Vagina (tissue), 2 donors: ENCODE results near the gene MBD5.

Experiments used
- POLR2A ChIP-seq, 2 donors: fragments of 450-650 bp; IDR thresholded peaks; one replicate each; pipeline ENCODE4 v1.6.1; 2017; ENCODE audit warnings: antibody characterized with exemption in 2 of 2, mild to moderate bottlenecking in 2 of 2, moderate library complexity in 2 of 2
- POLR2AphosphoS5 ChIP-seq, 2 donors: sonication (generic); formaldehyde crosslinking; IDR thresholded peaks; one replicate each; pipeline ENCODE4 v1.9.0; 2017; ENCODE audit warnings: antibody characterized with exemption in 2 of 2, mild to moderate bottlenecking in 2 of 2, low read depth in 1 of 2; ENCODE audit not compliant: insufficient read depth in 1 of 2
- TF ChIP-seq, protein P1 (sequence below), 3 experiments: fragments of 450-650 bp in 2 of 3; fragments of 200-600 bp in 1 of 3; sonication (generic) in 1 of 3; IDR thresholded peaks; one replicate each; pipeline ENCODE4 v1.5.1; 2017 to 2019; ENCODE audit warnings: antibody characterized with exemption in 3 of 3, mild to moderate bottlenecking in 2 of 3, moderate library complexity in 2 of 3

DNA sequence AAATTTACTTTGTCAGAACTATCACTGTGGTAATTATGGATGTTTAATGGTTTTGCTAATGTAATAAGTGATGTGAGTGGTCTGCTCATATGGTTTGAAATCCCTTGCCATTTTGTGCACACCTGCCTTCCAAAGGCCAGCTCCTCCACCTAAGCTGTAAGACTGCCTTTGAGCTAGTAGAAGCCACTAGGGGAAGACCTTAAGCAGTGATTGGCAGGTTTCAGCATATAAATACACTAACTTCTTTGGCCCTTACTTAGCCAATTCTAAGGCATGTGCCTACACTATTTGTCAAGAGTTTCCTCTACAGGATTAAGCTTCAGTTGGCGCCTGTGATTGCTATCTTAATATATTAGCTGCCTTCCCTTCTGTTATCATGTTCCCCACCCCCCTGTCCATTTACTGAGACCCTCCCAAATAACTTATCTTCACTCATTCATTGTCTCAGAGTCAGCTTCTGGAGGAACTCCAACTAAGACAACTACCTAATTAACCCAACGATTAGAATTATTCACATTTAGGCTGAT lies 141.1 kb downstream of the MBD5 start:
- TF ChIP-seq, protein P1, sequence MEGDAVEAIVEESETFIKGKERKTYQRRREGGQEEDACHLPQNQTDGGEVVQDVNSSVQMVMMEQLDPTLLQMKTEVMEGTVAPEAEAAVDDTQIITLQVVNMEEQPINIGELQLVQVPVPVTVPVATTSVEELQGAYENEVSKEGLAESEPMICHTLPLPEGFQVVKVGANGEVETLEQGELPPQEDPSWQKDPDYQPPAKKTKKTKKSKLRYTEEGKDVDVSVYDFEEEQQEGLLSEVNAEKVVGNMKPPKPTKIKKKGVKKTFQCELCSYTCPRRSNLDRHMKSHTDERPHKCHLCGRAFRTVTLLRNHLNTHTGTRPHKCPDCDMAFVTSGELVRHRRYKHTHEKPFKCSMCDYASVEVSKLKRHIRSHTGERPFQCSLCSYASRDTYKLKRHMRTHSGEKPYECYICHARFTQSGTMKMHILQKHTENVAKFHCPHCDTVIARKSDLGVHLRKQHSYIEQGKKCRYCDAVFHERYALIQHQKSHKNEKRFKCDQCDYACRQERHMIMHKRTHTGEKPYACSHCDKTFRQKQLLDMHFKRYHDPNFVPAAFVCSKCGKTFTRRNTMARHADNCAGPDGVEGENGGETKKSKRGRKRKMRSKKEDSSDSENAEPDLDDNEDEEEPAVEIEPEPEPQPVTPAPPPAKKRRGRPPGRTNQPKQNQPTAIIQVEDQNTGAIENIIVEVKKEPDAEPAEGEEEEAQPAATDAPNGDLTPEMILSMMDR (IDR thresholded peaks at IDR 0.05): no peak
- no peak for TF ChIP-seq POLR2A (IDR thresholded peaks at IDR 0.05)
- TF ChIP-seq POLR2AphosphoS5 (IDR thresholded peaks at IDR 0.05; ENCODE audit: insufficient read depth in 1 of 2, low read depth in 1 of 2): no peak
